Suppressor macrophage treated with lipopolysaccharide for 4 hours (primary cell): Measurements from ENCODE around the gene LATS1.
A peak's percentile ranks its signal among the peaks of the same experiment; 100 is the strongest.
"Not testable (repeated sequence)": the region's sequence is repeated elsewhere in the genome, so short reads cannot be mapped to it uniquely, and the experiment has no call there.

Source experiments
- DNase-seq: peaks from one replicate; pipeline ENCODE4 v3.0.0-alpha.2; 2020

Gene LATS1

DNA sequence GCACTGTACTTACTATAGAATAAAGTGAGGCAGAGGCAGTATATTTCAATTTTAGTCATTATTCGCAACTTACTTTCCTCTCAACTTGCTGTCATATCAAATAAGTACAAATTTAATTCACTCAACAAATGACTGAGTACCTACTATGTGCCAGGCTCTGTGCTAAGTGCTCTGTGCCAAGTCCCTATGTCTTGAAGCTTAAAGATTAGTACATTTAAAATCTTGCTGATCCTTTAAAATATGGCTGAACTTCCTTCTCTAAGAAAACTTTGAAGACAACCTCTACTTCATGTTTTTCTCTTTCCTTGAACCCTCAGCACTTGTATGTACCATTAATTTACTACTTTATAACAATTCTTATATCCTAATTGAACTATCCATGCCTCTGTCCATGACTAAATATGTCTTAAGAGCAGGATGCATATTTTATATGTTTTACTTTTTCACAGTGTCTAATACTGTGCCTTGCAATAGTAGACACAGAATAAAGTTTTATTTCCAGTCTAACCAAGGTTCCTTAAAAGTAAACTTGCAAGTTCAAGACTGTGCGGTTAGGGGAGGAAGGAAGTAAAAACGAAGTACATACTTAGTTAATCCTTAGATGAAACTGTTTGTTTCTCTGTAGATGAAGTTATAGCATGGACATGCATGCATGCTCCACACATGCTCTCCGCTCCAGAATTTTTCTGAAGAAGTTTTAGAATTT is 10.0 kb upstream of the LATS1 start:
- peak; percentile 53 for DNase-seq

DNA sequence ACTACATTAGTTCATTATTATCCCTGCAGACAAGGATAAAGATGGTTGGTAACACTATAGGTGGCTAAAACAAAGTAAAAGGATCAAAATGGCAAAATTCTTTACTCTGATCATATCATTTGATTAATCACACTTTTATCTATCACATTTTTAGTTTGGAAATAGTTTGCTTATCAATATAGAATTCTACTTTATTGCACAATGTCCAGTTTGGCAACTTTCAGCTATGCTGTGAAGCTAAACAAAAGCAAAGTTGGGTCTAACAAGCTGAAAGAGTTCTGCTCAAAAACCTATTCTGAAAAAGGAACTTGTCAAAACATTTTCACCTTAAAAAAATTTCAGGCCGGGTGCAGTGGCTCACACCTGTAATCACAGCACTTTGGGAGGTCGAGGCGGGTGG is 7.9 kb upstream of the LATS1 start:
- DNase-seq, result no peak

DNA sequence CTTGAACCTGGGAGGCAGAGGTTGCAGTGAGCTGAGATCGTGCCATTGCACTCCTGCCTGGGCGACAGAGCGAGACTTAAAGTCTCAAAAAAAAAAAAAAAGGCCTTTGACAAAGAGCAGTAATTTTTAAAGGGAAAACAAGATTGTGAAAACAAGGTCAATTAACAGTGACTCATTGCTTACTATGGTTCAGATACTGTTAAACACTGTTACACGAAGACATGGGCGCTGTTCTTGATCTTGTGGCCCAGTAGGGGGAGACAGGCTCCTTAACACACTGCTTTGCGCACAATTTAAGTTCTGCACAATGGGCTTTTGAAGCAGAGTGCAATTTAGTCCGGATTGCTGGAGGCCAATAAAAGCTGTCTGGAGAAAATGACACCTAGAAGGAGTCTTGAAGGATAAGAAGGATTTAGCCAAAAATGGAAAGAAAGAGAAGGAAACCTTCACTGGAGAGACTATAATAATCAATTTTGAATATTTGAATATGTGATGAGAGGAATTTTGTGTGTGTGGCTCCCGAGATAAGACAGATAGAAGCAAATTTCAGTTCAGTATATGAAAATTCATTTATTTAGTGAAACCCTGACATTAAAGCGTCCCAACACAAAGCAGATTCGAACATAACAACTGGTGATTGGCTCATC is 6.0 kb upstream of the LATS1 start:
- peak; percentile 76 for DNase-seq

DNA sequence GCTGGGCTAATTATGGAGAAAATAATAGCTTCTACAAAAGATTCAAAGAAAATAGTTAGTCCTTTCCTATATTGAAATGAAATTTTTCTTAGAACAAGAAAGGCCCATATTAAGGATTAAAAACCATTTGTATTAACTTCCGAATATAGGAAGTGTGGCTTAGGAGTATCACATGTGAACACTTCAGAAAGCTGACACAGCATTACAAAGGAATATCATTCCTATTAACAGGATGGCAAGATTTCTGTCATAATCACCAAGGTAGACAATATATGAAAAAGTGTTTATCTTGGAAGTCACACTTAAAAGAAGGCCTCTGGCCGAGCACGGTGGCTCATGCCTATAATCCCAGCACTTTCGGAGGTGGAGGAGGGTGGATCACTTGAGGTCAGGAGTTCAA is 5.4 kb upstream of the LATS1 start:
- no peak for DNase-seq

DNA sequence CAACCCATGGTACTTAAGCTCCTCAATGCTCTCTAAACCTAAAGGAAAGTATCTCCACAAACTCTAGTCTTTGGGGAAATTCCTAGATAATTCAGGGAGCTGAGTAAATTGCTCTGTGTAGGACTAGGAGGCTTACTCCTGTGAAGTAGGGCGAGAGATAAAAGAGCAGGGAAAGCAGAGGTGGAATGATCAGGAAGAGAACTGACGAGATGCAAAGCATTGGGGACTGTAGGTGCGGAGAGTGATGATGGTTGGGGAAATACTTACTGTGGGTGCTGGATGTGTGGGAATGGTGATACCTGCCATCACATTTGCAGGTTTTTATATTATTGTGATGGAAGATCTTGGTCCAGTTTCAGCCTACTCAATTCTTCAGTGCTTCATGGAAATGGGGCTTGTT is 1.6 kb upstream of the LATS1 start:
- no peak for DNase-seq

DNA sequence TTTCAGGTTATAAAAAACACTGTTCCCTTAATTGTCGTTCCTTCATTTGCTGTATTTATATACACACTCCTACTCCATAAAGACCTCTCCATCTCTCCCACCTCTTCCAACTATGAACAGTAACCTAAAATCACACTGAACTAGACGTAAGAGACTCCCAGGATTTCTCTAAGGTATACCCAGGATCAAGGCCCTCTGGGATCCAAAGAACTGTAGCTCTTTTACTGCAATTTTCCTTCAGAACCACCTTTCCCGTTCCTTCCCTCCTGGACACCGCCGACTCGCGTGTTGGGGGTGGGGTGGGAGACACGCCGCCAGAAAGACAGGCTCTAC is 680 bp downstream of the LATS1 start:
- no peak for DNase-seq

DNA sequence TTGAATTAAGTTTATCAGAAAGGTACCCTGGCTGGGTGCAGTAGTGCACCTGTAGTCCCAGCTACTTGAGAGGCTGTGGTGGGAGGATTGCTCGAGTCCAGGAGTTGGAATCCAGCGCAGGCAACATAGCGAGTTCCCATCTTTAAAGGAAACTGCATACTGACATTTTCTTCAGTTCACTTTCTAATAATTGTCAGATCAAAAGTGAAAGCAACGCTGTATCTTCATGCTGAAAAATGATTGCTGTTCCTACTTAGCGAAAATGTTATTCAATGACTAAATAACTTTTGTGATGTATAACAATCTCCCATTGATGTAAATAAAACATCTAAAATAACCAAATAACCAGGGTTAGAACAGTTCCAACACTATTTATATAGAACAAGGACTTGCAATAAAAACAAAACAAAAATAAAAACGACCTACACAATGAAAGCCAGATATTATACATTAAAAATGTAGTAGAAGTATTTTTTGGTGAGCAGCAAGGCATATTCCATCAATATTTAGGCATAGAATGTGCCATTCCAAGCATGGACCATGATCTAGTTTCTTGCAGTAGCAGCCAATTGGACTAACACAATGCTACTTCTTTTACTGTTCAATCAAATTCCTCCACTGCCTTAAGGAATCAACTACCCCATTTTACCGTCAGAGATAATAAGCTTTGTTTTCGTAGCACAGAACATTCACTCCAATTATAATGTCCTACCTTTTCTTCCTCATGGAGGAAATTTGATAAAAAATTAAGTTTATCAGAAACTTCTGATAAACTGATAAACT is 1.5 kb downstream of the LATS1 start:
- DNase-seq, result peak; percentile 65

DNA sequence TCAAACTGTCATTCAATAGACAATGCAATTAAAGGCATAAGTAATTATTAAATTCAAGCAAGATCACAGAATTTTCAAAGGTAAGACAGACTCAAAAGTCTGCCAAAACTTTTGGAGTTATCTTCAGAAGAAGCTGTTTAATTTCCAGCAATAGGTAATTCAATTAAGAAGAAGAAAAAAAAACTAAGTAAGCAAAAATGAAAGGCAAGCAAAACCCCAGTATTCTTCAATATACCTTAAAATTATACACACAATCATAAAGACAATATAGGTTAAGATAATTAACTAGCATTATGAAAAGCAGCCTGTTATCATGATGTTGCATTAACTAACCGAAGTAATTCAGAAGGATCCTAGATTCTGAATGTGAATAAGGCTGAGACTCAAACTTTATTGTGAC is 3.5 kb downstream of the LATS1 start:
- no peak for DNase-seq

DNA sequence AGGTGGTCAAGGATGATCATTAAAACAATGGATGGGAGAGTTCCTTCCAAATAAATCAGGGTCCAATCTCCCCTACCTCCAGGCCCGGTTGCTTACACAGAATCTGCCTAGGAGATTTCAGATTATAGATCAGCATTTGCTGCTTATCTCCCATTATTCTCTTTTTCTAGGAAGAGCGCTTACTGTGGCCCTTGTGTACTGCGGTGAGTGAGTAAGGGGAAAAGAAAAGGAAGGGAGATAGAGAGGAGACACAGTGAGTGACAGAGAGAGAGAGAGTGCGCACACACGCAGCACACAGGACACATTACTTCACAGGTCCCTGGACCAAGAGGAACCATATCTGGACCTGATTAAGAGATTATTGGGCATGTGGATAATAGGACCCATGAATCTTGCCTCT is 6.2 kb downstream of the LATS1 start:
- DNase-seq, result no peak

DNA sequence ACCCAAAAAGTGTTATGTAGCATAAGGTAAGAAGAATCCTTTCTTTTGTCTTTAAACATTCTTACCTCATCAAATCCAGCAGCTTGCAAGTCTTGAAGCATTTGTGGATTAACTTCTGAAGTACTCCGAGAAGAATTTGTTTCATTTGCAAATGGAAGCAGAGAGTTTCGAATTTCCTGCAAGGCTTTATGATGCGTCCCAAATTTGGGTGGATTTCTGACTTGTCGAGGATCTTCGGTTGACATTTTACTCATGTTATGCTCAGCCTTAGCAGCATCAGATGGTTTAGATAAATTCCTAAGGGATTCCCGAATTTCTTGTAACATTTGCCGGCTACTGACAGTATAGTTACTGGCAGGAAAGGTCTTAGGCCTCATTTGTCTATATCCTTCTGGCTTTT is 16.2 kb downstream of the LATS1 start:
- no peak for DNase-seq

DNA sequence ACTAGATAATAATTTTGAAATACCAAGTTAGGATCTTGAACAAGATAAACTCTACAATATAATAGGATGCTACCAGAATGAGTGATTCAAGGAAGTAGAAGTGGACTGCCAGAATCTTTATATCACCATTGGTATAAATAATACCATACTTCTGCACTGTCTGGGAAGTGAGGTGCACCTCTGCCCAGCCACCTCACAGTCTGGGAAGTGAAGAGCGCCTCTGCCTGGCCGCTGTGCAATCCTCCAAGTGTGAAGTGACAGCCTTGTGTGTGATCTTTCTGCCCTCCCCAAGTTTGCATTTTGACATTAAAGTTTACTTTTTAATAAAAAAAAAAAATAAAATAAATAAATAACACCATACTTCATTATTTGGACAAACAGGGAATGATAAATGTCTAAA is 18.8 kb downstream of the LATS1 start:
- no peak for DNase-seq

DNA sequence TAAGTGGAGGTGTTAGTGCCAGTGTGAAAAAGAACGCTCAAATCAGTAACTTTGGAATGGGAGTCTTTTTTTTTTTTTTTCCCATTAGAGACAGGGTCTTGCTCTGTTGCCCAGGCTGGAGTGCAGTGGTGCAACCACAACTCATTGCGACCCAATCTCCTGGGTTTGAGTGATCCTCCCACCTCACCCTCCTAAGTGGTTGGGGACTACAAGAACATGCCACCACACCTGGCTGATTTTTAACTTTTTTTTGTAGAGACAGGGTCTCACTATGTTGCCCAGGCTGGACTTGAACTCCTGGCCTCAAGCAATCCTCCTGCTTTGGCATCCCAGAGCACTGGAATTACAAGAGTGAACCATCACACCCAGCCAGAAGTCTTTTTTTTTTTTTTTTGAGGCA is 19.7 kb downstream of the LATS1 start:
- no peak for DNase-seq

DNA sequence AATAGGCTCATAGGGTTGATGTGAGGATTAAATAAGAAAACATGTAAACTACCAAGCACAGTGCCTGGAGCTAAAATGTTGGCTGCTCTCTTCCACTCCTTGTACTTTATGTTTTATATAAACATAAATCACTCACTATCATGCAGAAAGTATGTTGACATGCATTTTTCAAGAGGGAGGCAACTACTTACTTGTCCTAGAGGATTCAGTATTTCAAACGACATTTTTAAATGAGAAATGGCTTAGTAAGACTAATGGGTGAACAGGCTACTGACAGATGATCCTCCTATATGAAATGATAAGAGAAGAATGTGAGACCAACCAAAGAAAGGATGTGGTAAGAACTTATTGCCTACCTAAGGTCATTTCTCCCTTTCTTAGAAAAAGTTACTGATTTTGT is 21.0 kb downstream of the LATS1 start:
- DNase-seq, result no peak

DNA sequence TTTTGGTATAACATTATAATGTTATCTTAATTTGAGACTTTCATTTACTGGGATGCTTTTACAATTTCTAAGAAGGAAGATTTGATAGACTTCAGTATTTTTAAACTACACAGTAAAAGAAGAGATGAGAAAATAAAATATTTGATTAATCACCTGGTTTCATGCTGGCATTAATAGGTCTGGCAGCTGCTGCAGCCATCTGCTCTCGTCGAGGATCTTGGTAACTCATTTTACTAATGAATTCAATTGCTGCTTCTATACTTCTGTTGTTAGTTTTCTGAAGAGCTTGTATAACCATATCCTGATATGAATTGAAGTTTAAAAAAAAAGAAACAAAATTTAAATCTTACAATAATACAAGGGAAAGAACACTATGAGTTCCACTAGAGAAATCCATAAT is 23.0 kb downstream of the LATS1 start:
- no peak for DNase-seq

DNA sequence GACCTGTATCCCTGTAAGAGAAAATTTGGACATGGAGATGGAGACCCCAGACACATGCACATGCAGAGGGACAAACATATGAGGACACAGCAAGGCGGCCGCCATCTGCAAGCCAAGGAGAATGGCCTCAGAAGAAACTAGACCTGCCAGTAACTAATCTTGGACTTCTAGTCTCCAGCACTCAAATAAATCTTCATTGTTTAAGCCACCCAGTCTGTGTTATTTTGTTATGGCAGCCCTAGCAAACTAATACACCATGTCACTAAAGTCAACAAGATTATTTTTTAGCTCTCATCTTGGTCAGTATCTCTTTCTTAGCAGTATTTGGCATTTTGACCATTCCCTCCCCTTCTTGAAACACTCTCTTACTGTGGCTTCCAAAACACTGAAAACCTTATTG is 26.7 kb downstream of the LATS1 start:
- no peak for DNase-seq

DNA sequence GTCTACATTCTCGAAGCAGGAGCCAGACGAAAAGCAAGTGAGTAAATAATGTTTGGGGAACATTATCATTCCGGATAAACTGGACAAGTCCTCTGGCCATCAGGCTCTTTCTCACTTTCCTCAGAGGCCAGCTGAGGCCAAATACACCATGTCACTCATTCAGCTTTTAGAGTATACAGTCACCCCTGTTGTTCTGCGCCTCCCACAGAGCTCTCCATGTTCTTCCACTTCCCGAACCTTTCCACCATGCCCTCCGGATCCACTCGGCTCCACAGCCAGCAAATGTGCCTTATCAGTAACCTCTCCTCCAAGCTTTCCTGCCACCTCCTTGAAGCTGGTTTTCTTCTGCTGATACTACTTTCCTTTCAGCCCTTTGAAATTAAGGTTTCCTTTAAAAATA is 31.7 kb downstream of the LATS1 start:
- no peak for DNase-seq

DNA sequence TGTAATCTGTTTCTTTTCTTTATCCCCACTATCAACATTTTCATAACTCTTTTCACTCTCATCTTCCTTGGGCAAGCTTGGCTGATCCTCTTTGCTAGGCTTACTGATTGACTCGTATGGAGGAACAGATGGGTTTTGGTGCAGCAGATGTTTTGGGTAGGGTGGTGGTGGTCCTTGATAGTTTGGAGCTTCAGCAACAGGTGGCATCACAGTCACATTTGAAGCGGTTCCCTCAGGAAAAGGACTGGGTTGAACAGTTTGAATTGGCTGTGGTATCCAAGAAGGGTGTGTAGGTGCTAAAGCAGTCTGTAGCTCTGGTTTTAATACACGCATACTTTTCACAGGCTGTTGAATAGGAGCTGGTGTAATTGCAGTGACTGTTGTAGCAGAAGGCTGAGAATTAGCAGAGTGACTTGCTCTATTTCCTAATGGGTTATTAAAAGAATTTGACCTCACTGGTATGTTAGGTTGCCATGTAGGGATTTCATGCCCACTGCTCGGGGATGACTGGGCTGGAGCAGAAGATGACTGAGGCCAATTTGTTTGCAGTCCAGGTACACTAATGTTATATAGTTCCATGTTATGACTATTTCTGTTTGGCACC is 34.5 kb downstream of the LATS1 start:
- no peak for DNase-seq

DNA sequence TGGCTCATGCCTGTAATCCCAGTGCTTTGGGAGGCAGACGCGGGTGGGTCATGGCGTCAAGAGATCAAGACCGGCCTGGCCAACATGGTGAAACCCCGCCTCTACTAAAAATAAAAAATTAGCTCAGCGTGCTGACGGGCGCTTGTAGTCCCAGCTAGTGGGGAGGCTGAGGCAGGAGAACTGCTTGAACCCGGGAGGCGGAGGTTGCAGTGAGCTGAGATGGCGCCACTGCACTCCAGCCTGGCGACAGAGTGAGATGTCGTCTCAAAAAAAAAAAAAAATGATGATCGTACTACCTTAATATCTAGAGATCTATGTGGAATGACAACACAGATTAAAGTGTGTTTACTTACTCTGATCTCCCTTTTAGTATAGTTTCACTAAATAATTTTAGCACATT is 36.1 kb downstream of the LATS1 start:
- DNase-seq, result not testable (repeated sequence)

DNA sequence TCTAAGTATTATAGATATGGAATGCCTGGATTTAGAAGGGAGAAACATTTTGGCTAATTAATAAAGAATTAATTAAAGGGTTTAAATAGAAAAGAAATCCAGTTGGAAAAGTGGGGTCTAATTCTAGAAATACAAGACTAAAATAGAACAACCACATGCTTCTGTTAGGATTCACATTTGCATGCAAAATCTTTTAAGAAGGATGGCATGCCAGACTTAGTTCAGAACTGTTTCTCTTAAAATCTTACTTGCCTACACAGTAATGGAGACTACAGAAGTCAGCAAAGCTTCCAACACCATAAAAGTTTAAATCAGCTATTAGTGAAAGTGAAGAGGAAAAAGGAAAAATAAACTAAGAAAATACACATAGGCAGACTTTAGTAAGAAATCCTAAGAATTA is 36.7 kb downstream of the LATS1 start:
- no peak for DNase-seq

DNA sequence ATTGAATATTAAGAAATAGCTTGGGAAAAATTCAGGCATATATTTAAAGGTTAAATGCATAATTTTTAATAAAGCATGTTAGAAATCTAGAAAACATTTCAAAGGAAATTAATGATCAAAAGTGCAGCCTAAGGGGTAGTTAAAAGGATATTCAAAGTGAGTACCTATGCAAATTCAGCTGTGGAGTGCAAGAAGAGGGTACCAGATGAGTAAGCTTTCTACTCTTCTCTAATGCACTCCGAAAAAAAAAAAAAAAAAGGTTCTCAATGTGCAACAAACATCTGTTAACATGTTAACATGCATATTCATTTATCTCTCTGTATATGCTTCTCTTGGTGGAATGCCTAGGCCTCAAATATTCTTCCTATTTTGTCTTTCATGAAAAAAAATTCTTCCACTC is 37.4 kb downstream of the LATS1 start:
- no peak for DNase-seq

DNA sequence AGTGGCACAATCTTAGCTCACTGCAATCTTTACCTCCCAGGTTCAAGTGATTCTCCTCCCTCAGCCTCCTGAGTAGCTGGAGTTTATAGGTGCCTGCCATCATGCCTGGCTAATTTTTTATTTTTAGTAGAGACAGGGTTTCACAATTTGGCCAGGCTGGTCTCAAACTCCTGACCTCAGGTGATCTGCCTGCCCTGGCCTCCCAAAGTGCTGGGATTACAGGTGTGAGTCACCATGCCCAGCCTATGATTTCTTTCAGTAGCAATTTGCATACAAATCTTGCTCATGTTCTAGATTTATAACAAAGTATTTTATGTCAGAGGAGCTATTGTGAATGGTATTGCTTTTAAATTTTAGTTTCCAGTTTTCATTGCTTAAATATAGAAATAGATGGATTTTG is 45.6 kb downstream of the LATS1 start:
- DNase-seq, result not testable (repeated sequence)

DNA sequence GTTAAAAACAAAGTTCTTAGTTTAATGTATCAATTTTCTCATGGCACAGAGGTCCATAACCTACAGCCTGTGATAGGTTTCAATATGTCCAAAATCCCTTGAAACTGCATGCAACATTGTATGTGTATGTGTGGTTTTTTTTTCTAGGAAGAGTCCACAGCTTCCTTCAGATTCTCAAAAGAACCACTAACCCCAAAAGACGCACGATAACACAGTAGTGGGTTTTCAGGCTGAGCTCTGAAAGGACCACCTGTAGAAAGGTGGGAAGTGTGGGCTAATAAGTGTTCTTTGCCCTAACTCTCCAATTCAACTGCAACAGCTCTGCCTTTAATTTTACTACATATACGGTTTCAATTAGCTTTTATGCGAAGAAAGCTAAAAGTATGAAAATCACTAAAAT is 57.9 kb downstream of the LATS1 start:
- DNase-seq, result no peak

DNA sequence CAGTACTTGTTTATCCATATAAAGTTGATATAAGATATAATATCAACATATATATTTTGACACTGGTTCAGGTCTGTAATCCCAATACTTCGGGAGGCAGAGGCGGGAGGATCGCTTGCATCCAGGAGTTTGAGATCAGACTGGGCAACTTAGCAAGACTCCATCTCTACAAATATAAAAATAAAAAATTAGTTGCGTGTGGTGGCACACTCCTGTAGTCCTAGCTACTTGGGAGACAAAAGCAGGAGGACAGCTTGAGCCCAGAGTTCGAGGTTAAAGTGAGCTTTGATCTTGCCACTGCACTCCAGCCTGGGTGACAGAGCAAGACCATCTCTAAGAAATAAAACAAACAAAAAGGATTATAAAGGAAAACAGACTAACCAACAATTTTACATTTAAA is 60.5 kb downstream of the LATS1 start:
- no peak for DNase-seq

DNA sequence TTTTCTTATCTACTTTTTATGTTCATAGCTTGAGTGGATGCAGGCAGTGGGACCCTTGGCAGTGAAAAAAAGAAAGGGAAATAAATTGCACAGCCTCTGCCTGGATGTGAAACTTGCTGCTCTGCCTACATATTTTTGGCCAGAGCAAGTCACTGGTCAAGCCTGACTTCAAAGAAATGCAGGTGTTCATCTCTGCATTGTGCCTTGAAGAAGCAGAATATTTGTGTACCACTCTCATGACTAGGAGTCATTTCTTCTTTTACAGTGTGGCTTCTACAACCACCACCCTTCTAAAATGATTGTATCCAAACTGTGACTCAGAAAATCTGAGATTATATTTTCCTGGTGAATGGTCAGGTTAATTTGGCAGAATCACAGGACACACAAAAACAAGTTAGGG is 66.8 kb downstream of the LATS1 start:
- DNase-seq, result no peak
